ENCODE measurements around the gene SAMD15.

DNA sequence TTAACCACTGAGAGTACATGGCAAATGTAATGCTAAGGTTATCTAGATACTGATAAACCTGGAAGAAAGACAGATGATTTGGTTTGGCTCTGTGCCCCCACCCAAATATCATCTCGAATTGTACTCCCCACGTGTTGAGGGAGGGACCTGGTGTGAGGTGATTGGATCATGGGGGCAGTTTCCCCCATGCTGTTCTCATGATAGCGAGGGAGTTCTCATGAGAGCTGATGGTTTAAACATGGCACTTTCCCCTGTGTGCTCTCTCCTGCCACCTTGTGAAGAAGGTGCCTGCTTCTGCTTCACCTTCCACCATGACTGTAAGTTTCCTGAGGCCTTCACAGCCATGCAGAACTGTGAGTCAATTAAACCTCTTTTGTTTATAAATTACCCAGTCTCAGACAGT, 32.0 kb downstream of the SAMD15 start:
- TF ChIP-seq JUN (IDR thresholded peaks at IDR 0.05; ENCODE audit: borderline replicate concordance, insufficient read depth, insufficient read length, low read depth) (no peak), EZH2 (IDR thresholded peaks at IDR 0.05; ENCODE audit: borderline replicate concordance, low read depth, low read length, severe bottlenecking) (no peak), POLR2A (IDR thresholded peaks at IDR 0.05; ENCODE audit: low read depth, low read length) (no peak), POLR2AphosphoS5 (IDR thresholded peaks at IDR 0.05; ENCODE audit: insufficient read depth, low read depth, low read length) (no peak), FOS (IDR thresholded peaks at IDR 0.05; ENCODE audit: borderline replicate concordance, insufficient read depth, low read length) (no peak), GATA2 (IDR thresholded peaks at IDR 0.05; ENCODE audit: insufficient read depth, insufficient read length, low read depth, low read length) (no peak)
- TF ChIP-seq, protein P1, sequence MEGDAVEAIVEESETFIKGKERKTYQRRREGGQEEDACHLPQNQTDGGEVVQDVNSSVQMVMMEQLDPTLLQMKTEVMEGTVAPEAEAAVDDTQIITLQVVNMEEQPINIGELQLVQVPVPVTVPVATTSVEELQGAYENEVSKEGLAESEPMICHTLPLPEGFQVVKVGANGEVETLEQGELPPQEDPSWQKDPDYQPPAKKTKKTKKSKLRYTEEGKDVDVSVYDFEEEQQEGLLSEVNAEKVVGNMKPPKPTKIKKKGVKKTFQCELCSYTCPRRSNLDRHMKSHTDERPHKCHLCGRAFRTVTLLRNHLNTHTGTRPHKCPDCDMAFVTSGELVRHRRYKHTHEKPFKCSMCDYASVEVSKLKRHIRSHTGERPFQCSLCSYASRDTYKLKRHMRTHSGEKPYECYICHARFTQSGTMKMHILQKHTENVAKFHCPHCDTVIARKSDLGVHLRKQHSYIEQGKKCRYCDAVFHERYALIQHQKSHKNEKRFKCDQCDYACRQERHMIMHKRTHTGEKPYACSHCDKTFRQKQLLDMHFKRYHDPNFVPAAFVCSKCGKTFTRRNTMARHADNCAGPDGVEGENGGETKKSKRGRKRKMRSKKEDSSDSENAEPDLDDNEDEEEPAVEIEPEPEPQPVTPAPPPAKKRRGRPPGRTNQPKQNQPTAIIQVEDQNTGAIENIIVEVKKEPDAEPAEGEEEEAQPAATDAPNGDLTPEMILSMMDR (IDR thresholded peaks at IDR 0.05; ENCODE audit: extremely low read depth in 1 of 2, insufficient read depth in 1 of 2, low read depth in 1 of 2, low read length in 2 of 2) = peak in 1 of 2 donors; percentile 11

All from endothelial cell of umbilical vein (primary cell).